Measurements from ENCODE around the gene VAMP5.
"Not testable (repeated sequence)": the region's sequence is repeated elsewhere in the genome, so short reads cannot be mapped to it uniquely, and the experiment has no call there.

The VAMP5 gene

GRCh38 chr2:85600951-85601770, 16.9 kb downstream of the VAMP5 start:
- no peak for DNase-seq (ENCODE audit: low read depth in 1 of 2, low spot score in 1 of 2)

GRCh38 chr2:85601771-85602475, 17.7 kb downstream of the VAMP5 start:
- DNase-seq (ENCODE audit: low read depth in 1 of 2, low spot score in 1 of 2): no peak

- peak; percentile 73 to 85 for DNase-seq (ENCODE audit: low read depth in 1 of 2, low spot score in 1 of 2)
Measured at GRCh38 chr2:85602476-85603234, 18.4 kb downstream of the VAMP5 start, which contains the start of gene TMEM150A. TMEM150A (minus strand) TSS chr2:85602698; CDS start chr2:85601948, 750 bp downstream.

- not testable (repeated sequence) for DNase-seq (ENCODE audit: low read depth in 1 of 2, low spot score in 1 of 2)
Measured at GRCh38 chr2:85604133-85604444, 19.9 kb downstream of the VAMP5 start.

GRCh38 chr2:85604568-85605339, 20.5 kb downstream of the VAMP5 start:
- no peak for DNase-seq (ENCODE audit: low read depth in 1 of 2, low spot score in 1 of 2)

GRCh38 chr2:85605406-85606115, 21.3 kb downstream of the VAMP5 start:
- no peak for DNase-seq (ENCODE audit: low read depth in 1 of 2, low spot score in 1 of 2)

- DNase-seq (ENCODE audit: low read depth in 1 of 2, low spot score in 1 of 2): no peak
Measured at GRCh38 chr2:85606116-85606455, 21.9 kb downstream of the VAMP5 start.

- no peak for DNase-seq (ENCODE audit: low read depth in 1 of 2, low spot score in 1 of 2)
Measured at GRCh38 chr2:85607268-85608215, 23.3 kb downstream of the VAMP5 start.

- DNase-seq (ENCODE audit: low read depth in 1 of 2, low spot score in 1 of 2): no peak
Measured at GRCh38 chr2:85611217-85611704, 27.0 kb downstream of the VAMP5 start.

- peak; percentile 63 to 76 for DNase-seq (ENCODE audit: low read depth in 1 of 2, low spot score in 1 of 2)
Measured at GRCh38 chr2:85611705-85612587, 27.7 kb downstream of the VAMP5 start, which contains the start of gene C2orf68. C2orf68 (minus strand) TSS chr2:85612066; CDS start chr2:85611984, 82 bp downstream.

GRCh38 chr2:85613717-85614515, 29.7 kb downstream of the VAMP5 start:
- DNase-seq (ENCODE audit: low read depth in 1 of 2, low spot score in 1 of 2): no peak

GRCh38 chr2:85614757-85615156, 30.5 kb downstream of the VAMP5 start:
- DNase-seq (ENCODE audit: low read depth in 1 of 2, low spot score in 1 of 2): not testable (repeated sequence)

- no peak for DNase-seq (ENCODE audit: low read depth in 1 of 2, low spot score in 1 of 2)
Measured at GRCh38 chr2:85615413-85615728, 31.1 kb downstream of the VAMP5 start.

GRCh38 chr2:85617723-85618122, 33.5 kb downstream of the VAMP5 start:
- not testable (repeated sequence) for DNase-seq (ENCODE audit: low read depth in 1 of 2, low spot score in 1 of 2)

GRCh38 chr2:85619617-85620016, 35.4 kb downstream of the VAMP5 start:
- no peak for DNase-seq (ENCODE audit: low read depth in 1 of 2, low spot score in 1 of 2)

- DNase-seq (ENCODE audit: low read depth in 1 of 2, low spot score in 1 of 2): no peak
Measured at GRCh38 chr2:85621338-85621737, 37.1 kb downstream of the VAMP5 start.

- no peak for DNase-seq (ENCODE audit: low read depth in 1 of 2, low spot score in 1 of 2)
Measured at GRCh38 chr2:85623991-85624390, 39.8 kb downstream of the VAMP5 start.

All from stimulated activated CD4-positive, alpha-beta T cell treated with anti-CD3 and anti-CD28 coated beads, Interleukin-15, amount 100 ng/mL, for 1 hour (primary cell).